ENCODE results near the gene PNPO.

Gene PNPO

DNA sequence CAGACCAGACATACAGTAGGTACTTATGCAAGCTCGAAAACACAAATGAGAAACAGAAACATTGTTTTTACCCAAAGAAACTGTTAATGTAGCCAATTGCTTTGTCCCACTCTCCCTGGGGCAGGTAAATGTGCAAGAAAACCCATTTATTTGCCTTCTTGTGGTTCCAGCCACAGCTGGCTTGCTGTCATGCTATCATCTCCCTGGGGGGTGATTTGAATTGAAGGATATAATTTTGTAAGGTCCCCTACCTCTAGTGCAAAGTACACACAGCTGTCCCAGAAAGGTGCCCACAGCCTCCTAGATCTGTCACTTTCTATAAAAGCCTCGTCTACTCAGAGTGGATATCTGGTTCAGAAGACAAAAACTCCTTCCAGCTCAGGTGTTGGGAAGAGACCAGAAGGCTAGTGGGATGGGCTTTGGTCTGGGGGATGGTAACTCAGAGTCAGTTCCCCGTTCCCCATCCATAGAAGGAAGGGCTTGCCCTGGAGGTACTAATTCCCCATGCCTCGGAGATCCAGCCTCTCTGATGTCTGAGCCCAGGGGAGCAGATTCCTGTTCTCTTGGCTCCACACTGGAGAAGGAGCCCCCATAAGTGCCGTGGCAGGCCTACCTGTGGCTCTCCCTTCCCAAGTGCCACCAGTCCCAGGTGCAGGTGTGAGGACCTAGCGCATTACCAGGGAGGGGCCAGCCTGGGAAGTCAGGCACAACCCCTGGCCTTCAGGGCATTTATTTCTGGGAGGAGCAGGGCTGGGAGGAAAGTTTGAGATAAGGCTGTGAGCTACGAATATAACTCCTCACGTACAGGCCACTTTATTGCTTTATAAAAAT lies 18.7 kb downstream of the PNPO start:
- ChIA-PET CTCF (interaction anchor here (0.6 to 25.3 kb wide), 5 partner anchors 8 to 119 kb away, joined by 3 to 584 read pairs (median 5); partner anchors contain the start of genes CDK5RAP3, PNPO, PRR15L and SCRN2), POLR2A (interaction anchor here (0.6 to 0.7 kb wide), 2 partner anchors 43 to 129 kb away, joined by 4 to 6 read pairs; no protein-coding TSS in a partner anchor)
- TF ChIP-seq, protein P1, sequence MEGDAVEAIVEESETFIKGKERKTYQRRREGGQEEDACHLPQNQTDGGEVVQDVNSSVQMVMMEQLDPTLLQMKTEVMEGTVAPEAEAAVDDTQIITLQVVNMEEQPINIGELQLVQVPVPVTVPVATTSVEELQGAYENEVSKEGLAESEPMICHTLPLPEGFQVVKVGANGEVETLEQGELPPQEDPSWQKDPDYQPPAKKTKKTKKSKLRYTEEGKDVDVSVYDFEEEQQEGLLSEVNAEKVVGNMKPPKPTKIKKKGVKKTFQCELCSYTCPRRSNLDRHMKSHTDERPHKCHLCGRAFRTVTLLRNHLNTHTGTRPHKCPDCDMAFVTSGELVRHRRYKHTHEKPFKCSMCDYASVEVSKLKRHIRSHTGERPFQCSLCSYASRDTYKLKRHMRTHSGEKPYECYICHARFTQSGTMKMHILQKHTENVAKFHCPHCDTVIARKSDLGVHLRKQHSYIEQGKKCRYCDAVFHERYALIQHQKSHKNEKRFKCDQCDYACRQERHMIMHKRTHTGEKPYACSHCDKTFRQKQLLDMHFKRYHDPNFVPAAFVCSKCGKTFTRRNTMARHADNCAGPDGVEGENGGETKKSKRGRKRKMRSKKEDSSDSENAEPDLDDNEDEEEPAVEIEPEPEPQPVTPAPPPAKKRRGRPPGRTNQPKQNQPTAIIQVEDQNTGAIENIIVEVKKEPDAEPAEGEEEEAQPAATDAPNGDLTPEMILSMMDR (IDR thresholded peaks at IDR 0.05; ENCODE audit: control extremely low read depth, extremely low read depth, low read depth, missing control alignments), result no peak
- DNase-seq (ENCODE audit: extremely low spot score), result no peak

DNA sequence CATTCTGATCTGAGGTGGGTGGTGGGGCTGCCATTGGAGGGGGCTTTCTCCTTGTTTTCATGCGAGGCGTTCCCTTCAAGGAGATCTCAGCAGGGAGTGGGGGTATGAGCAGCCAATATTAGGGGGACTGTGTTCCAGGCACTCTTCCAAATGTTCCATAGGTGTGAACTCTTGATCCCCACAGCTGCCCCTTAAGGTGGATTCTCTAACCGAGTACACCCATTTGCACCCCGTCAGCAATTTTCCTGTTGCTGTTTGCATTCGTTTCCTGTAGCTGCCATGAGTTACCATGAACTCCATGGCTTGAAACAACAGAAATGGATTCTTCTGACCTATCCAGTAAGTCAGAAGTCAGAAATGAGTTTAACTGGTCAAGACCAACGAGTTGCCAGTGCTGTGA lies 20.0 kb downstream of the PNPO start:
- ChIA-PET POLR2A (interaction anchor here (0.7 kb wide), 1 partner anchor 157 kb away, joined by 4 read pairs; no protein-coding TSS in a partner anchor), CTCF (interaction anchor here (1.2 to 25.3 kb wide), 4 partner anchors 6 to 57 kb away, joined by 3 to 584 read pairs (median 294); partner anchors contain the start of genes CDK5RAP3, PNPO and PRR15L)
- TF ChIP-seq, protein P1 (IDR thresholded peaks at IDR 0.05; ENCODE audit: control extremely low read depth, extremely low read depth, low read depth, missing control alignments), result no peak
- no peak for DNase-seq (ENCODE audit: extremely low spot score)

DNA sequence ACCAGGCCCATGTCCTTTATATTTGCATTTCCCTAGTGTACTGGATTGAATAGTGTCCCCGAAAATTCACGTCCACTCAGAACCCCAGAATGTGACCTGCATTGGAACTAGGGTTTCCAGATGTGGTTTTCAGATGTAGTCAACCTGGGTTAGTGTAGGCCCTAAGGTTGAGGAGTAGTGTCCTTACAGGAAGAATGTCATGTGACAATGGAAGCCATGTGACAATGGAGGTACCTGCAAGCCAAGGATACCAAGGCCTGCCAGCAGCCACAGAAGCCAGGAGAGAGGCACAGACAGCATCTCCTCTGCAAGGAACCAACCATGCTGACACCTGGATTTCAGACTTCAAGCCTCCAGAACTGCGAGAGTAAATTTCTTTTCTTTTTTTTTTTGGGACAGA lies 21.5 kb downstream of the PNPO start:
- ChIA-PET POLR2A (no interaction called here), CTCF (interaction anchor here (1.4 to 25.3 kb wide), 3 partner anchors 5 to 15 kb away, joined by 4 to 584 read pairs (median 584); partner anchors contain the start of genes CDK5RAP3, PNPO and PRR15L)
- DNase-seq (ENCODE audit: extremely low spot score), result no peak
- TF ChIP-seq, protein P1 (IDR thresholded peaks at IDR 0.05; ENCODE audit: control extremely low read depth, extremely low read depth, low read depth, missing control alignments), result no peak

DNA sequence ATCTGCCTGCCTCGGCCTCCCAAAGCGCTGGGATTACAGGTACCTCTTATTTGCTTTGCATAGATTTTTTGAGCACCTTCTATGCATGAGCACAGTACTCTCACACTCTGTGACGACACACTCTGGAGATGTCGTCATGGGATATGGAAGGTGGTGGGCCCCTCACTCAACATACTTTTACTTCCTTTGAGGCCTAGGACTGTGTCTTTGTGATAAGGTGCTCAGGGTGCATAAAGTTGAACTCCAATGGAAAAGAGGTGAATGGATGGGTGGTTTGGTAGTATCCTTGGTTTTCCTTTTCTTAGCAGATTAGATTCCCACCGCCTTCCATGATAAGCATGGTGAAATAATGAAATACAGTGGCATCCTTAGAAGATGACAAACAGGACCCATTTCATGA lies 23.5 kb downstream of the PNPO start:
- TF ChIP-seq, protein P1 (IDR thresholded peaks at IDR 0.05; ENCODE audit: control extremely low read depth, extremely low read depth, low read depth, missing control alignments), result no peak
- ChIA-PET CTCF (interaction anchor here (1.1 to 18.8 kb wide), 3 partner anchors 11 to 51 kb away, joined by 3 to 584 read pairs (median 305); partner anchors contain the start of genes PNPO and PRR15L), POLR2A (no interaction called here)
- no peak for DNase-seq (ENCODE audit: extremely low spot score)

DNA sequence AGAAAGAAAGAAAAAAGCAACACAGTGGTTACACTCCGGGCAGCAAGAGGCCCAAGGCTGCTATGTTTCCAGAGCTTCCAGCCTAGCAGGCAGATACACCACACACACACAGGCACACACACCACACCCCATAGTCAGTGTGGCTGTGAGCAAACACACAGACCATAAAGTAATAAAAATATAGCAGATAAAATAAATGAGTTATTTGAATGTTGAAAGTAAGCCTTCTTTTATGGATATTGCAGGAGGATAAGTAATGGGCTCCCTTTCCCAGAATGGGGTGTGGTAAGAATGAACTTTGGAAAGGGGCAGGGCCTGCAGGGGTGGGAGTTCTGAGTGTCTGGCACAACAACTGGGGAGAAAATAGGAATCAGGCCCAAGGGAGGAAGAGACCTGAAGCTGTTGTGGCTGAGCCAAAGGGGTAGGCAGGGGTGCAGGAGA lies 24.7 kb downstream of the PNPO start:
- no peak for DNase-seq (ENCODE audit: extremely low spot score)
- ChIA-PET CTCF (interaction anchor here (18.5 to 18.8 kb wide), 2 partner anchors 16 to 50 kb away, joined by 305 to 584 read pairs; partner anchors contain the start of genes PNPO and PRR15L), POLR2A (no interaction called here)
- TF ChIP-seq, protein P1 (IDR thresholded peaks at IDR 0.05; ENCODE audit: control extremely low read depth, extremely low read depth, low read depth, missing control alignments), result no peak

DNA sequence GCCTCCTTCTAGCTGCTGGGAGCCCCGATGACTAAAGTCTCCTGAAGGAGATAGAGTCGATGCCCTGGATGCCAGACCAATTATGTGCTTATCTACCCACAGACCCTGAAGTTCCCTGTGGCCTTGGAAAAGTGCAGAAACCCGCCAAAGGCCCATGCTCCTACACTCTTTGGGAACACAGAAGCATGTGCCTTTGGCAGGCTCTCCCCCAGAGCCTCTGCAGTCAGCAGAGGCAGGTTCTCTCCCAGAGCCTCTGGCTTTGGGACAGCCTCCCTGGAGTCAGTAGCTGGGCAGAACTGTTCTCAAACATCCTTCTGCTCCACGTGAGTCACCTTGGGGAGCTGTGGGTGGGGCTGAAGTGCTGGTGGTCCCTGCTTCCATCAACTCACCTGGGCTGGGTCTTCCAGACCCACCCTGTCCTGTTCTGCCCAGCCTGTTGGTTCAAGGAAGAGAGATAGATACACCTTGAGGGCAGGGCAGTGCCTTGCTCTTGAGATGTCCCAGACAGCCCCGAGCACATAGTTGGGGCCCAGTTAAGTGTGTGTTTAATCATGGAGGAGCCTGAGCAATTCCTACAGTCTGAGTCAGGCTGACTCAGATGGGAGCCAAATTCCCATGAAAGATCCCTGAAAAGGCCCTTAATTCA lies 26.4 kb downstream of the PNPO start:
- no peak for DNase-seq (ENCODE audit: extremely low spot score)
- CTCF ChIA-PET, result interaction anchor here (1.3 to 18.8 kb wide), 5 partner anchors 10 to 126 kb away, joined by 3 to 584 read pairs (median 49); partner anchors contain the start of genes PNPO, PRR15L and SCRN2
- POLR2A ChIA-PET, result no interaction called here
- TF ChIP-seq, protein P1 (IDR thresholded peaks at IDR 0.05; ENCODE audit: control extremely low read depth, extremely low read depth, low read depth, missing control alignments), result no peak
